Activated T-helper 2 cell treated with anti-CD3 and anti-CD28 coated beads, Interferon-gamma antibody, Interleukin-2, Interleukin-4, amounts not matched to agents 10 μg/mL and 5 μg/mL and 100 μg/mL, durations not matched to agents 14 hours and 24 hours and 36 hours (primary cell): ENCODE data around the gene DDX1. TPM values are rescaled to one million over a fixed set of nuclear protein-coding genes. Genes with fewer than 3 reads are reported as not detected.
A peak's percentile ranks its signal among the peaks of the same experiment; 100 is the strongest.

Source experiments
- DNase-seq: peaks from one replicate; pipeline ENCODE4 v3.0.0; 2021; ENCODE audit warnings: low spot score
- H3K27ac Mint-ChIP-seq: one replicate; pipeline ENCODE4 v1.8.0; 2021; ENCODE audit warnings: mixed read lengths
- H3K27me3 Mint-ChIP-seq: one replicate; pipeline ENCODE4 v1.8.0; 2021; ENCODE audit warnings: low read depth, mixed read lengths
- H3K36me3 Mint-ChIP-seq: one replicate; pipeline ENCODE4 v1.8.0; 2021; ENCODE audit warnings: low read depth, mixed read lengths
- H3K4me1 Mint-ChIP-seq: one replicate; pipeline ENCODE4 v1.8.0; 2021; ENCODE audit warnings: low read depth, mixed read lengths
- H3K4me3 Mint-ChIP-seq: one replicate; pipeline ENCODE4 v1.8.0; 2021; ENCODE audit warnings: low read depth, mild to moderate bottlenecking, moderate library complexity, mixed read lengths
- H3K9me3 Mint-ChIP-seq: one replicate; pipeline ENCODE4 v1.8.0; 2021; ENCODE audit warnings: mixed read lengths
- intact Hi-C: fragments of 100-400 bp; cut with micrococcal nuclease; formaldehyde crosslinking; loops from one replicate; pipeline ENCODE4 v1.15.1; 2023
- total RNA-seq: library from RNA; stranded (reverse); gene quantifications from 2 replicates; pipeline ENCODE4 v1.2.3, GENCODE V29; 2022

DDX1 gene
- total RNA-seq, 1 donor from 2014 or later = 111 TPM

GRCh38 chr2:15593327-15593705, 1.6 kb downstream of the DDX1 start:
- intact Hi-C loops = loop anchor here (2.0 kb wide), 1 partner anchor 417 kb away; no protein-coding TSS in a partner anchor
- Mint-ChIP-seq H3K9me3 (no peaks in the 10 kb centered on the region), H3K36me3 (peaks cover 40% of the 10 kb centered on the region), H3K4me3 (peak overlapping the region; percentile 90), H3K4me1 (peaks cover 22% of the 10 kb centered on the region), H3K27me3 (no peaks in the 10 kb centered on the region), H3K27ac (no peak overlapping the region)
- DNase-seq = no peak

DNA sequence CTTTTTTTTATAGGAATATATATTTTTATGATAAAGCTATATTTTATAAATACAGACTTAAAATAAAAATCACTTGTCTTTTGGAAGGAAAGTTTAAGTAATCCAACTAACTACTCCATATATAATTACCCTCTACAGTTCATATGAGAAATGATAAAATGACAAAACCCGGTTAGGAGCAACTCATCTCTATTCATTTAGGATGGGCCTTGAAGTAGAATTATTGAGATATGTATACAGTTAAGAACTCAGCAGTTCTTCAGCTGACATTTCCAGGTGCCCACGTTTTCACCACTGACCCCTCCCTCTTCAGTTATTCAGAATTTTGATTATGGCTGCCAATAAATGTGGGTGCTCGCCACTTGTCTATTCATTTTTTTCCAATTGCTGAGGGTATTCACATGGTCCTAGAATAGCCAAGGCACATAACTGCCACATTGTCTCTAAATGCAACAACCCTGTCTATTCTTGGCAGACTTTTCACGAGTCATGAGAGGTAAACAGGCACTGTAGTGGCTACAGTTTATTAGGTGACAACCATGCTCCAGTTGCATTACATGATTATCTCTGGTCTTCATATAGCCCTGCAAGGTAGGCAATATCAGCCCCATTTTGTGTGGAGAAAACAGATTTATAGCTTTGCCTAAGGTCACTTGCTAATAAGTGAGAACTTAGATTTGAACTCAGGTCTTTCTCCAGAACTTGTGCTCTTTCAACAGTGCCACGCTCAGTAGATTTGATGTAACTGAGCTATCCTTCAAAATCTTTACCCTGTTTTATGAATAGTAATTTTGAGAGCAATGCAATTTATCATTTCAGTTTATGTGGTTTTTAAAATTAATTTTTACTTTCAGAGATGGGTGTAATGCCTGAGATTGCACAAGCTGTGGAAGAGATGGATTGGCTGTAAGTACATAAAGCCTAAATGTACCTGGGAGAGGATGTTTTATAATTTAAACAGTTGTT, 2.9 kb downstream of the DDX1 start:
- Mint-ChIP-seq H3K27me3 (no peaks in the 10 kb centered on the region), H3K9me3 (no peaks in the 10 kb centered on the region), H3K4me1 (peaks cover 25% of the 10 kb centered on the region), H3K4me3 (no peak overlapping the region), H3K36me3 (peaks cover 50% of the 10 kb centered on the region), H3K27ac (no peak overlapping the region)
- intact Hi-C loops = no loop called here
- DNase-seq = no peak

GRCh38 chr2:15595342-15595905, 3.8 kb downstream of the DDX1 start:
- intact Hi-C loops = no loop called here
- no peak overlapping the region for H3K27ac Mint-ChIP-seq

DNA sequence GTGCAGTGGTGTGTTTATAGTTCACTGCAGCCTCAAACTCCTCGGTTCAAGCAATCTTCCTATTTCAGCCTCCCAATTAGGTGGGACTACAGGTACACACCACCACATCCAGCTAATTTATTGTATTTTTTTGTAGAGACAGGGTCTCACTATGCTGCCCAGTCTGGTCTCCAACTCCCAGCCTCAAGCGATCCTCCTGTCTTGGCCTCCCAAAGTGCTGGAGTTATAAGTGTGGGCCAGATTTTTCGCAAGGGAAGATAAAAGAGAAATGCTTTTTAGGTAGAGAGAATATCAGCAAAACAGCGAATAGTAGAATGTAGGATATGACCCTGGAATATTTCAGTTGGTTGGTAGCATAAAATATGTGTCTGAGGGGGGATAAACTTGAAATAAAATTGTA, 4.3 kb downstream of the DDX1 start:
- intact Hi-C loops = no loop called here
- no peaks in the 10 kb centered on the region for H3K27me3 Mint-ChIP-seq
- peaks cover 58% of the 10 kb centered on the region for H3K36me3 Mint-ChIP-seq
- H3K4me1 Mint-ChIP-seq = peaks cover 24% of the 10 kb centered on the region
- no peak overlapping the region for H3K4me3 Mint-ChIP-seq
- H3K27ac Mint-ChIP-seq = no peak overlapping the region
- no peak for DNase-seq
- no peaks in the 10 kb centered on the region for H3K9me3 Mint-ChIP-seq

More at GRCh38 chr2:15595342-15595905, 3.8 kb downstream of the DDX1 start:
- H3K36me3 Mint-ChIP-seq = peaks cover 55% of the 10 kb centered on the region
- no peaks in the 10 kb centered on the region for H3K9me3 Mint-ChIP-seq
- peaks cover 25% of the 10 kb centered on the region for H3K4me1 Mint-ChIP-seq
- no peaks in the 10 kb centered on the region for H3K27me3 Mint-ChIP-seq
- H3K4me3 Mint-ChIP-seq = no peak overlapping the region
- no peak for DNase-seq

GRCh38 chr2:15596350-15596749, 4.7 kb downstream of the DDX1 start:
- intact Hi-C loops = no loop called here
- H3K27me3 Mint-ChIP-seq = no peaks in the 10 kb centered on the region
- H3K4me3 Mint-ChIP-seq = no peak overlapping the region
- H3K36me3 Mint-ChIP-seq = peaks cover 63% of the 10 kb centered on the region
- no peaks in the 10 kb centered on the region for H3K9me3 Mint-ChIP-seq
- peaks cover 20% of the 10 kb centered on the region for H3K4me1 Mint-ChIP-seq
- no peak overlapping the region for H3K27ac Mint-ChIP-seq
- DNase-seq = no peak

DNA sequence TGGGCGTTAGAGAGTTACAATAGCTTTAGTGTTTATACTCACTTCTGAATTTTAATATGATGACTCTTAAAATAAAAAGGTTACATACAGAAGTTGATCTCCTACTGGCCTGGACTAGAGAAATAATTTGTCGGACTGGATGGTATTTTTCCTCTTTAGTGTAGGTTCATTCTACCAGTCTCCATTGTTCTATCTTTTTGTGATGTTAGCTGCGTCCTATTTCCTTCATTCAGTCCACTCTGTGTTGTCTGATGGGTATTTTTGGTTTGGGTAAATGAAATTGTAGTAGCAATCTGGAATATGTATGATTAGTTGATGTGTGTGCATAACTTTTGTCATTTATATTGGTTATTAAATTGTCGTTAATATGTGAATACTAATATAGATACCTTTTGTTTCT, 5.3 kb downstream of the DDX1 start:
- Mint-ChIP-seq H3K9me3 (no peaks in the 10 kb centered on the region), H3K4me3 (no peak overlapping the region), H3K27ac (no peak overlapping the region), H3K27me3 (no peaks in the 10 kb centered on the region), H3K4me1 (peaks cover 18% of the 10 kb centered on the region), H3K36me3 (peaks cover 69% of the 10 kb centered on the region)
- no peak for DNase-seq
- intact Hi-C loops = no loop called here

GRCh38 chr2:15599994-15600393, 8.3 kb downstream of the DDX1 start:
- H3K27me3 Mint-ChIP-seq = no peaks in the 10 kb centered on the region
- intact Hi-C loops = no loop called here
- no peak overlapping the region for H3K4me3 Mint-ChIP-seq
- H3K4me1 Mint-ChIP-seq = peaks cover 4% of the 10 kb centered on the region
- DNase-seq = no peak
- H3K9me3 Mint-ChIP-seq = no peaks in the 10 kb centered on the region
- H3K36me3 Mint-ChIP-seq = peaks cover 82% of the 10 kb centered on the region
- H3K27ac Mint-ChIP-seq = no peak overlapping the region

- Mint-ChIP-seq H3K4me1 (peaks cover 4% of the 10 kb centered on the region), H3K9me3 (no peaks in the 10 kb centered on the region)
- intact Hi-C loops = no loop called here
These were observed 10.0 kb downstream of the DDX1 start for GRCh38 chr2:15601681-15602080.

DNA sequence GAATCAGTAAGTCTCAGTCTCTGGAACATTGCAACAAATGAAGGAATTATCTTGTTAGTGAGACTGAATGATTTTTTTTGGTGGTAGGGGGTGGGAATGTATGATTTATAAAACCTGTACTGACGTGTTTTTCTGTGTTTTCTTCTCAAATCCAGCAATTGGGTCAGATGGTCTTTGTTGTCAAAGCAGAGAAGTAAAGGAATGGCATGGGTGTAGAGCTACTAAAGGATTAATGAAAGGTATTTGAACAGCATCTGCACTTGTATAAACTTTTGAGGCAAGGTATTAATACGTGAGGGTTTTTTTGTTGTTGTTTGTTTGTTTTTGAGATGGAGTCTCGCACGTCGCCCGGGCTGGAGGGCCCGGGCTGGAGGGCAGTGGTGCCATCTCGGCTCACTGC, 10.7 kb downstream of the DDX1 start:
- intact Hi-C loops = no loop called here
- peaks cover 80% of the 10 kb centered on the region for H3K36me3 Mint-ChIP-seq

More at GRCh38 chr2:15601681-15602080, 10.0 kb downstream of the DDX1 start:
- Mint-ChIP-seq H3K27ac (no peak overlapping the region), H3K4me3 (no peak overlapping the region), H3K36me3 (peaks cover 81% of the 10 kb centered on the region), H3K27me3 (no peaks in the 10 kb centered on the region)
- DNase-seq = no peak

DNA sequence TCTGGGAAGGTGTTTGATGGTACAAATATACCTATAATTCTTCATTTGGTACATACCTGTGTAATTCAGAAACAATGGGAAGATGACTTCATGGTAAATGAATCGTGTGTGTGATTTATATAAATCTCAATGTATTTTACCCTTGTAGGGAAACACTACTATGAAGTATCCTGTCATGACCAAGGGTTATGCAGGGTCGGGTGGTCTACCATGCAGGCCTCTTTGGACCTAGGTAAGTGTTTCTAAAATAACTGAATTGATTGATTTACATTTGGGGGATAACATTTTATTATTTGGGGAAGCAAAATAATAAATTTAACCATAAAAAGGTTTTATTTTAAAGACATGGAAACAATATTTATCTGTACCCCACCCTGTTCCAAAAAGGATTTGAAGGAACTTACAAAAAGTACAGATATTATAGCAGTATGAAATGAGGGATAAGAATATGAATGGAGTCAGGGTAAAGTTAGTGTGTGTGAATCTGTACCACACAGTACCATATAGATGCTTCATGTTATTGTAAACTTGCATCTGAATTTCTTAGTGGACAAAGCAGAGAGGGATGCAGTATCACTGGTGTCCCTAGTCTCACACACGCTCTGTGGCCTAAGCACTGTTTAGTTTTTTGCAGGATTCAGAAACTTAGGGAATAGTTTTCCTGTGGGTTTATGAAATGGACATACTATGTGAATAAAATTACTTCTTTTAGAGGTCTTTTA, 11.5 kb downstream of the DDX1 start:
- intact Hi-C loops = no loop called here
- H3K9me3 Mint-ChIP-seq = no peaks in the 10 kb centered on the region
- no peaks in the 10 kb centered on the region for H3K27me3 Mint-ChIP-seq
- DNase-seq = no peak
- H3K27ac Mint-ChIP-seq = no peak overlapping the region
- H3K4me3 Mint-ChIP-seq = no peak overlapping the region
- H3K4me1 Mint-ChIP-seq = peaks cover 3% of the 10 kb centered on the region
- H3K36me3 Mint-ChIP-seq = peaks cover 84% of the 10 kb centered on the region

More for the DNA sequence above, 10.7 kb downstream of the DDX1 start:
- no peak overlapping the region for H3K27ac Mint-ChIP-seq
- no peak for DNase-seq
- no peaks in the 10 kb centered on the region for H3K27me3 Mint-ChIP-seq
- peaks cover 4% of the 10 kb centered on the region for H3K4me1 Mint-ChIP-seq
- no peak overlapping the region for H3K4me3 Mint-ChIP-seq
- H3K9me3 Mint-ChIP-seq = no peaks in the 10 kb centered on the region

GRCh38 chr2:15603948-15604347, 12.3 kb downstream of the DDX1 start:
- no peak overlapping the region for H3K27ac Mint-ChIP-seq
- intact Hi-C loops = no loop called here

GRCh38 chr2:15605721-15606120, 14.1 kb downstream of the DDX1 start:
- no peak overlapping the region for H3K4me3 Mint-ChIP-seq
- no peaks in the 10 kb centered on the region for H3K27me3 Mint-ChIP-seq
- no peak for DNase-seq
- H3K9me3 Mint-ChIP-seq = no peaks in the 10 kb centered on the region
- no peak overlapping the region for H3K27ac Mint-ChIP-seq
- peaks cover 82% of the 10 kb centered on the region for H3K36me3 Mint-ChIP-seq
- no peaks in the 10 kb centered on the region for H3K4me1 Mint-ChIP-seq
- intact Hi-C loops = no loop called here

More at GRCh38 chr2:15603948-15604347, 12.3 kb downstream of the DDX1 start:
- Mint-ChIP-seq H3K9me3 (no peaks in the 10 kb centered on the region), H3K27me3 (no peaks in the 10 kb centered on the region), H3K36me3 (peaks cover 79% of the 10 kb centered on the region), H3K4me3 (no peak overlapping the region), H3K4me1 (no peaks in the 10 kb centered on the region)
- DNase-seq = no peak
